ENCODE measurements around the gene DNMBP. TPM values are rescaled to one million over a fixed set of nuclear protein-coding genes. Genes with fewer than 3 reads are reported as not detected.
"Not testable (repeated sequence)": the region's sequence is repeated elsewhere in the genome, so short reads cannot be mapped to it uniquely, and the experiment has no call there.

DNMBP gene
- total RNA-seq, 2 experiments from 2014 or later: 2.2 to 2.4 TPM

GRCh38 chr10:99958806-99959205 is 50.9 kb downstream of the DNMBP start:
- CTCF ChIA-PET: no interaction called here
- no peaks in the 10 kb centered on the region for H3K27me3 Mint-ChIP-seq (ENCODE audit: low read depth)
- H3K4me3 Mint-ChIP-seq: no peak overlapping the region
- intact Hi-C loops (cut with micrococcal nuclease): no loop called here
- no peaks in the 10 kb centered on the region for H3K9me3 Mint-ChIP-seq
- peaks cover 10% of the 10 kb centered on the region for H3K36me3 Mint-ChIP-seq (ENCODE audit: low read depth)
- no peak for DNase-seq
- H3K27ac Mint-ChIP-seq: no peak overlapping the region
- no peaks in the 10 kb centered on the region for H3K4me1 Mint-ChIP-seq (ENCODE audit: low read depth)

- Mint-ChIP-seq H3K9me3 (no peaks in the 10 kb centered on the region), H3K27ac (no peak overlapping the region), H3K4me1 (ENCODE audit: low read depth) (no peaks in the 10 kb centered on the region), H3K4me3 (no peak overlapping the region), H3K36me3 (ENCODE audit: low read depth) (peaks cover 12% of the 10 kb centered on the region), H3K27me3 (ENCODE audit: low read depth) (no peaks in the 10 kb centered on the region)
- intact Hi-C loops (cut with micrococcal nuclease): no loop called here
- DNase-seq: no peak
- CTCF ChIA-PET: interaction anchor here (1.2 to 1.4 kb wide), 2 partner anchors 8 to 113 kb away, joined by 3 to 8 read pairs; no protein-coding TSS in a partner anchor
These were observed 51.4 kb downstream of the DNMBP start for GRCh38 chr10:99958302-99958701.

GRCh38 chr10:99953510-99953909 is 56.2 kb downstream of the DNMBP start:
- H3K36me3 Mint-ChIP-seq (ENCODE audit: low read depth): peaks cover 34% of the 10 kb centered on the region
- intact Hi-C loops (cut with micrococcal nuclease); H3K27me3 Mint-ChIP-seq (ENCODE audit: low read depth); H3K4me1 Mint-ChIP-seq (ENCODE audit: low read depth); H3K4me3 Mint-ChIP-seq; DNase-seq; H3K27ac Mint-ChIP-seq: not testable (repeated sequence)
- CTCF ChIA-PET: interaction anchor here (0.9 kb wide), 1 partner anchor 108 kb away, joined by 3 read pairs; no protein-coding TSS in a partner anchor
- H3K9me3 Mint-ChIP-seq: peaks cover 19% of the 10 kb centered on the region

DNA sequence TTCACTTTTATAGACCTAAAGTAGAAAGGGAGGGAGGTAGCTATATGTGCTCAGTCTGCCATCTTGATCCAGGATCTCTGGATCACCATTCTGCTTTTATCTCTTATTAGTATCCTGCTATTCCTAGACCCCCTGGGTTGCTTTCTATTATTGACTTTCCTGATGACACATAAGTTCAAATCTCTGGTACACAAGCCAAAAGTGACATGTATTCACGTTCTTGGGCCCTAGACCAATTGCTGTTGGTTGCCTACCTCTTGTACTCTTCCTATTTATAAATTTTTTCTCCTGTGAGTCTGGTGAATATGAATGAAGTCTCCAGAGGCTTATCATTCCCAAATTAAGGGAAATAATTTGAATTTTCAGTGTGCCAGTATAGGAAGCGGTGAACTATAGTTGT is 56.9 kb downstream of the DNMBP start:
- Mint-ChIP-seq H3K4me3 (no peak overlapping the region), H3K27ac (no peak overlapping the region), H3K27me3 (ENCODE audit: low read depth) (no peaks in the 10 kb centered on the region), H3K9me3 (peaks cover 19% of the 10 kb centered on the region), H3K36me3 (ENCODE audit: low read depth) (peaks cover 34% of the 10 kb centered on the region), H3K4me1 (ENCODE audit: low read depth) (no peaks in the 10 kb centered on the region)
- intact Hi-C loops (cut with micrococcal nuclease): no loop called here
- CTCF ChIA-PET: interaction anchor here (0.9 kb wide), 1 partner anchor 107 kb away, joined by 3 read pairs; no protein-coding TSS in a partner anchor
- DNase-seq: no peak

DNA sequence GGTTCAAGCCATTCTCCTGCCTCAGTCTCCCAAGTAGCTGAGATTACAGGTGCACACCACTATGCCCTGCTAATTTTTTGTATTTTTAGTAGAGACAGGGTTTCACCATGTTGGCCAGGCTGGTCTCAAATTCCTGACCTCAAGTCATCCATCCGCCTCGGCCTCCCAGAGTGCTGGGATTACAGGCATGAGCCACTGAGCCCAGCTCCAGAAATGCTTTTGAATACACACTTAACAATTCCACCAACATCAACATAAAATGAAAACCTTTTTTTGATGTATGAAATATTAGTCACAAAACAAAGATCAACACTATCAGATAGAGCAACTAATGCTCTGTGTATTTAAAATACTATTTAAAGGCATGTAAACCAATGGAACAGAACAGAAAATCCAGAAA is 63.7 kb downstream of the DNMBP start:
- H3K27ac Mint-ChIP-seq; H3K27me3 Mint-ChIP-seq (ENCODE audit: low read depth); H3K9me3 Mint-ChIP-seq; H3K4me3 Mint-ChIP-seq; H3K4me1 Mint-ChIP-seq (ENCODE audit: low read depth); H3K36me3 Mint-ChIP-seq (ENCODE audit: low read depth); DNase-seq; intact Hi-C loops (cut with micrococcal nuclease): not testable (repeated sequence)
- CTCF ChIA-PET: interaction anchor here (1.4 kb wide), 1 partner anchor 101 kb away, joined by 4 read pairs; no protein-coding TSS in a partner anchor

DNA sequence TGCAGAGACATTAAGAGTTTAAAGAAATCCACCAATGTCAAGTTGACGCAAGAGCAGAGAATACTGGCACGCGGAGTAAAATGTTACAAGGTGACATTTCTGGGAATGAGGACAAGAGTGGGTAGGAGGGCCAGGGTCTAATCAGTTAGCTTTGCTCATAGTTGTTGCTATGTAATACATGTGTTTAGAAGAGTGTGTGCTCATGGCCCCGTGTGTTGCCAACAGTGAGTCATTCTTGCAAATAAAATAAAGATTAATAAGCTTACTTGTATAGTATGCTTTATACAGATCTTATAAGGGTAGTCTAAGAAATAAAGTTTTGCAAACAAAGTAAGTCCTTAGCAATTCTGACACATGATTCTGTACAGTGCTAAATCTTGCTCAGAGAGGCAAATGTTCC is 64.5 kb downstream of the DNMBP start:
- intact Hi-C loops (cut with micrococcal nuclease): no loop called here
- CTCF ChIA-PET: interaction anchor here (1.4 kb wide), 1 partner anchor 100 kb away, joined by 4 read pairs; no protein-coding TSS in a partner anchor
- Mint-ChIP-seq H3K27ac (no peak overlapping the region), H3K36me3 (ENCODE audit: low read depth) (peaks cover 5% of the 10 kb centered on the region), H3K9me3 (peaks cover 3% of the 10 kb centered on the region), H3K4me3 (no peak overlapping the region), H3K27me3 (ENCODE audit: low read depth) (no peaks in the 10 kb centered on the region), H3K4me1 (ENCODE audit: low read depth) (no peaks in the 10 kb centered on the region)
- no peak for DNase-seq

DNA sequence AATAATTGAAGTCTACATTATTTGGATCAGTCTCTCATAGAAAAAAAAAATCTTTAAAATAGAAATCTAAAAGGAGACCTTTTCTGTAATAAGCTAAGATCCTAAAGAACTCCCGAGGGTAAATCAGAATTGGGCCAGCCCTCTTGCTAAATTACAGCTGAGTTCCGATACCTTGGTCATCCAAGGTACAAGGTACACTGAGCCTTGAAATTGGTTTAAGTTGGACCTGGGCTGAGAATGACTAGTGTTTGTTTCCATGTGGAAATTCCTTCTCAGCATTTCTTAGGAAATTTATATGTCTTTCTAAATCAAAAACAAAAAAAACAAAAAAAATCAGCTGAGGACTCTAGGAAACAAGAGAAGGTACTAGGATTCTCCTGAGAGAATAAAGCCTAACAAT is 64.9 kb downstream of the DNMBP start:
- H3K27me3 Mint-ChIP-seq (ENCODE audit: low read depth): no peaks in the 10 kb centered on the region
- CTCF ChIA-PET: no interaction called here
- H3K27ac Mint-ChIP-seq: no peak overlapping the region

DNA sequence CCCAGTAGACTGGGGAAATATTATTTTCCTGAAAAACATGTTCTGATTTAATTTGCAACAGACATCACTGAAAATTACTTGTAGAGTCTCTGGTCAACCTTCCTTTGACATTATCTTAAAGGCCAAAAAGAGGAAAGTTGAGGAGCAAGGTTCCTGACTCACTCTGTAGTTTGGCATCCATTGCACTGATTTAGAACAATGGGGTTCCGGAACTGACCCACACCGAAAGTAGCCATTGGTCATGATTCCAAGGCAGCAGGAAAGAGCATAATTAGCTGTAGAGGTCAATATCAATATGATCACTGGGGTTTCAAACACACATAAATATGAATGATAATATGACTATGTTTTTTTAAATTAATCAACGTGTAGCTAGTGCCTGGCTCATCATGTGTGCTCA is 65.8 kb downstream of the DNMBP start:
- no peak overlapping the region for H3K4me3 Mint-ChIP-seq
- CTCF ChIA-PET: no interaction called here
- H3K9me3 Mint-ChIP-seq: no peaks in the 10 kb centered on the region
- DNase-seq: no peak
- H3K36me3 Mint-ChIP-seq (ENCODE audit: low read depth): peaks cover 2% of the 10 kb centered on the region
- intact Hi-C loops (cut with micrococcal nuclease): no loop called here
- H3K27me3 Mint-ChIP-seq (ENCODE audit: low read depth): no peaks in the 10 kb centered on the region
- H3K27ac Mint-ChIP-seq: no peak overlapping the region
- H3K4me1 Mint-ChIP-seq (ENCODE audit: low read depth): no peaks in the 10 kb centered on the region

More for the DNA sequence above, 64.9 kb downstream of the DNMBP start:
- peaks cover 2% of the 10 kb centered on the region for H3K36me3 Mint-ChIP-seq (ENCODE audit: low read depth)
- no peak for DNase-seq
- intact Hi-C loops (cut with micrococcal nuclease): no loop called here
- no peaks in the 10 kb centered on the region for H3K9me3 Mint-ChIP-seq
- H3K4me1 Mint-ChIP-seq (ENCODE audit: low read depth): no peaks in the 10 kb centered on the region
- no peak overlapping the region for H3K4me3 Mint-ChIP-seq

DNA sequence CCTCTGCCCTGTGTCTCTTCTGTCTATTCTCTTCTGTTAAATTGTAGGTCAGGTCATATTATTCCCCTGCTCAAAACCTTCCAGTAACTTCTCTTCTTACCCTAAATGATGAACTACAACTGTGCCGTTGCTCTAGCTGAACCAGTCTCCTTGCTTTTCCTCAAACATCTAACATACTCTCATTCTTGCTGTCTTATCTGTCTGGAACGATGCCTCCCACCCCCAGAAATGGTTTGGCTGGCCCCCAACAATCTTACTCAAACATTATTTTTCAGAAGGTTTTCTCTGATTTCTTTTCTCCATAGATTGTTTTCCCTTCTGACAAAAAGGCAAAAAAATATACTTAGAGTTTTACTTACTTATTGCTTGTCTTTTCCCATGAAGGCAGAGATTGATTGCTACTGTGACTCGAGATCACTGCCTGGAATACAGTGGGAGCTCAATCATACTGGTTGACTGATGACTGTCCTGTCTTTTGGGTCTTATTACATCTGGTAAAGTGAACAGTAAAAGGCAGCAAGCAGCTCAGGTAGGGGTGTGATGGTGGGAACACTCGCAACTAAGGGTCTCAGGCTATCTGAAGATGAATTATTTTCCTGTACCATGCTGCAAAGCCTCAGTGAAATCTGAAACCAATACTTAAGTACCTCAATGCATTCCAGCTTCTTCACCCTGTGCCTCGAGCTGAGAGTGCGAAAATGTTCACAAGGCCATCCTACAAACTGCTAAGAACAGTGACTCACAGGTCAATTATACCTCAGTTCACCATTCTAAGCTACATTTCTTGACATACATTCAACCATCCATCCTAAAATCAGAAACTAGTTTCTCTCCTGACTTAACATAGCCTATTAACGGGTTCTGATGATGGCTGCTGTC is 67.6 kb downstream of the DNMBP start:
- CTCF ChIA-PET: no interaction called here
- intact Hi-C loops (cut with micrococcal nuclease): no loop called here
- Mint-ChIP-seq H3K9me3 (no peaks in the 10 kb centered on the region), H3K27ac (no peak overlapping the region), H3K4me1 (ENCODE audit: low read depth) (no peaks in the 10 kb centered on the region), H3K27me3 (ENCODE audit: low read depth) (no peaks in the 10 kb centered on the region), H3K36me3 (ENCODE audit: low read depth) (peaks cover 2% of the 10 kb centered on the region), H3K4me3 (no peak overlapping the region)
- no peak for DNase-seq

- DNase-seq: no peak
- H3K4me1 Mint-ChIP-seq (ENCODE audit: low read depth): no peaks in the 10 kb centered on the region
- intact Hi-C loops (cut with micrococcal nuclease): no loop called here
- no peaks in the 10 kb centered on the region for H3K9me3 Mint-ChIP-seq
- no peak overlapping the region for H3K4me3 Mint-ChIP-seq
- H3K27ac Mint-ChIP-seq: no peak overlapping the region
- CTCF ChIA-PET: no interaction called here
- H3K27me3 Mint-ChIP-seq (ENCODE audit: low read depth): no peaks in the 10 kb centered on the region
- H3K36me3 Mint-ChIP-seq (ENCODE audit: low read depth): peaks cover 2% of the 10 kb centered on the region
These were observed 71.2 kb downstream of the DNMBP start for GRCh38 chr10:99938563-99938962.

- intact Hi-C loops (cut with micrococcal nuclease): no loop called here
- CTCF ChIA-PET: no interaction called here
- Mint-ChIP-seq H3K4me3 (no peak overlapping the region), H3K27ac (no peak overlapping the region), H3K27me3 (ENCODE audit: low read depth) (no peaks in the 10 kb centered on the region), H3K4me1 (ENCODE audit: low read depth) (no peaks in the 10 kb centered on the region), H3K9me3 (no peaks in the 10 kb centered on the region), H3K36me3 (ENCODE audit: low read depth) (peaks cover 2% of the 10 kb centered on the region)
- DNase-seq: no peak
These were observed 72.1 kb downstream of the DNMBP start for GRCh38 chr10:99937630-99938029.

GRCh38 chr10:99932203-99932957 is 77.4 kb downstream of the DNMBP start:
- H3K4me1 Mint-ChIP-seq (ENCODE audit: low read depth): peaks cover 15% of the 10 kb centered on the region
- H3K9me3 Mint-ChIP-seq; H3K4me3 Mint-ChIP-seq; H3K27me3 Mint-ChIP-seq (ENCODE audit: low read depth); H3K27ac Mint-ChIP-seq; H3K36me3 Mint-ChIP-seq (ENCODE audit: low read depth); CTCF ChIA-PET; DNase-seq; intact Hi-C loops (cut with micrococcal nuclease): not testable (repeated sequence)

Data from activated naive CD4-positive, alpha-beta T cell treated with anti-CD3 and anti-CD28 coated beads for 36 hours (primary cell).